ENCODE data around the gene TPM2.

TPM2 gene

DNA sequence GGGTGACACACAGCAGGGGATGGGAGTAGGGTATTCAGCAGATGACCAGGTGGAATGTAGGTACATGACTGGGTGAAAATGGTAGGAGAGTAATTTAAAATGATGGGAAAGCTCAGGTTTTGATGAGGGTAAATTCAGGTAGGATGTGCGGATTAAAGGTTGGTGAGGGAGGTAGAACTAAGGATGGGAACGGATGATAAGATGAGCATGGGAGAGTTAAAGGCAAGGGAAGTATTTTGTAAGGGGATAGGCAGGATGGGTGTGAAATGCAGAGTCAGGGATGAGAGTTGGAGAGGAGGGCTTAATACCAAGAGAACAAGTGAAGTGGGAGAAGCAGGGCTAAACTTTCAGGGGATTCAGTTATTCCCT, 40.7 kb upstream of the TPM2 start:
- H3K4me3 ChIP-seq (ENCODE audit: insufficient read depth, low read length, poor library complexity, severe bottlenecking), result peak overlapping the region; percentile 87
- H3K27me3 ChIP-seq (ENCODE audit: low read length), result no peaks in the 10 kb centered on the region
- H3K9me2 ChIP-seq (replicated peaks; ENCODE audit: insufficient read depth, low read length), result no peaks in the 10 kb centered on the region
- H4K20me1 ChIP-seq (ENCODE audit: low read depth, low read length), result no peaks in the 10 kb centered on the region; the same call in 1 of the 2 replicates
- H3K36me3 ChIP-seq (ENCODE audit: low read length), result no peaks in the 10 kb centered on the region
- peak overlapping the region; percentile 76; the same call in 1 of the 2 replicates for H3K9ac ChIP-seq (ENCODE audit: low read length)
- peak overlapping the region; percentile 95 for H3K4me2 ChIP-seq (ENCODE audit: low read depth, low read length, poor library complexity, severe bottlenecking)
- H2AFZ ChIP-seq (ENCODE audit: low read depth, low read length, severe bottlenecking), result no peak overlapping the region
- H3K79me2 ChIP-seq (ENCODE audit: insufficient read depth, low read length), result peaks cover 60% of the 10 kb centered on the region
- H3K27ac ChIP-seq (ENCODE audit: low read depth, low read length), result no peak overlapping the region
- peaks cover 10% of the 10 kb centered on the region; the same call in 1 of the 2 replicates for H3F3A ChIP-seq (ENCODE audit: insufficient read depth)
- TF ChIP-seq, protein P1, sequence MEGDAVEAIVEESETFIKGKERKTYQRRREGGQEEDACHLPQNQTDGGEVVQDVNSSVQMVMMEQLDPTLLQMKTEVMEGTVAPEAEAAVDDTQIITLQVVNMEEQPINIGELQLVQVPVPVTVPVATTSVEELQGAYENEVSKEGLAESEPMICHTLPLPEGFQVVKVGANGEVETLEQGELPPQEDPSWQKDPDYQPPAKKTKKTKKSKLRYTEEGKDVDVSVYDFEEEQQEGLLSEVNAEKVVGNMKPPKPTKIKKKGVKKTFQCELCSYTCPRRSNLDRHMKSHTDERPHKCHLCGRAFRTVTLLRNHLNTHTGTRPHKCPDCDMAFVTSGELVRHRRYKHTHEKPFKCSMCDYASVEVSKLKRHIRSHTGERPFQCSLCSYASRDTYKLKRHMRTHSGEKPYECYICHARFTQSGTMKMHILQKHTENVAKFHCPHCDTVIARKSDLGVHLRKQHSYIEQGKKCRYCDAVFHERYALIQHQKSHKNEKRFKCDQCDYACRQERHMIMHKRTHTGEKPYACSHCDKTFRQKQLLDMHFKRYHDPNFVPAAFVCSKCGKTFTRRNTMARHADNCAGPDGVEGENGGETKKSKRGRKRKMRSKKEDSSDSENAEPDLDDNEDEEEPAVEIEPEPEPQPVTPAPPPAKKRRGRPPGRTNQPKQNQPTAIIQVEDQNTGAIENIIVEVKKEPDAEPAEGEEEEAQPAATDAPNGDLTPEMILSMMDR (IDR thresholded peaks at IDR 0.05; ENCODE audit: insufficient read depth, low read length, poor library complexity, severe bottlenecking), result no peak
- no peak for TF ChIP-seq EZH2phosphoT487 (conservative IDR thresholded peaks at IDR 0.05; ENCODE audit: low read length)
- H3K9me3 ChIP-seq (ENCODE audit: insufficient read depth, low read length), result no peaks in the 10 kb centered on the region

DNA sequence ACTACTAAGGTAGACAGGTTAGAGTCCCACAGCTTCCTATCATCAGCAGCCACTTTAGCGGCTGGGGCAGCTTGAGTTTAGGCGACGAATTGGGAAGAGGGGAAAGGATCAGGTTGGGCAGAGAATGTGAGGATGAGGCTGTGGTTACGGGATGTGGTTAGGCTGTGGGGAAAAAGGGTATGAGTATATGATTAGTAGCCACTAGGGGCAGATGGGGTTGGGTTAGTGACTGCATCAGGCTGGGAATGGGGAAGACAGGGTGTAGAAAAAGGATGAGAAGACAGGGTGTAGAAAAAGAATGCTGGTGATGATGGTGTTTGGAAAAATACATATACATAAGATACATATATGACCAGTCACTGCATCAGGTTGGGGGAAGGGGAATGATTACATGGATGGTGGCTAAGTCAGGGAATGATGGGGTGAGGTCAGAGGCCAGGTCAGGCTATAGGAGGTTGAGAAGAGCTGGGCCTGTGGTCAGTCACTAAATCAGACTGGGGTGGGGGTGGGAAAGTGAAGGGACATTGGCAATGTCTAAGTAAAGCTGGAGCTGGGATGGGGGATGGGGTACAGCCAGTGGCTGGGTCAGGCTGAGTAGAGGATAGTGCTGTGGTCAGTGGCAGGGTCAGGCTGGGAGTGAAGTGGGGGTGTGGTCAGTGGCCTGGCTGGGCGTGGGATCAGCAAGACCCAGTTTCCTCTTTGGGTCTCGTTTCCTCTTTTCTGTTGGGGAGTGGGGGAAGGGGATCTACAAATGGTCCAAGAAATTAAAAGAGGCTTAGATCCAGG, 40.2 kb upstream of the TPM2 start:
- H3K27ac ChIP-seq (ENCODE audit: low read depth, low read length), result no peak overlapping the region
- H4K20me1 ChIP-seq (ENCODE audit: low read depth, low read length), result no peaks in the 10 kb centered on the region; the same call in 1 of the 2 replicates
- H3K4me2 ChIP-seq (ENCODE audit: low read depth, low read length, poor library complexity, severe bottlenecking), result peak overlapping the region; percentile 95
- H3K9me2 ChIP-seq (replicated peaks; ENCODE audit: insufficient read depth, low read length), result no peaks in the 10 kb centered on the region
- no peaks in the 10 kb centered on the region for H3K36me3 ChIP-seq (ENCODE audit: low read length)
- peak overlapping the region; percentile 9; the same call in 1 of the 2 replicates for H3K9ac ChIP-seq (ENCODE audit: low read length)
- no peak overlapping the region for H2AFZ ChIP-seq (ENCODE audit: low read depth, low read length, severe bottlenecking)
- no peaks in the 10 kb centered on the region for H3K27me3 ChIP-seq (ENCODE audit: low read length)
- H3F3A ChIP-seq (ENCODE audit: insufficient read depth), result peaks cover 10% of the 10 kb centered on the region; the same call in 1 of the 2 replicates
- peaks cover 60% of the 10 kb centered on the region for H3K79me2 ChIP-seq (ENCODE audit: insufficient read depth, low read length)
- TF ChIP-seq, protein P1 (IDR thresholded peaks at IDR 0.05; ENCODE audit: insufficient read depth, low read length, poor library complexity, severe bottlenecking), result peak; percentile 65
- no peak for TF ChIP-seq EZH2phosphoT487 (conservative IDR thresholded peaks at IDR 0.05; ENCODE audit: low read length)
- H3K9me3 ChIP-seq (ENCODE audit: insufficient read depth, low read length), result no peaks in the 10 kb centered on the region
- peak overlapping the region; percentile 87 for H3K4me3 ChIP-seq (ENCODE audit: insufficient read depth, low read length, poor library complexity, severe bottlenecking)

DNA sequence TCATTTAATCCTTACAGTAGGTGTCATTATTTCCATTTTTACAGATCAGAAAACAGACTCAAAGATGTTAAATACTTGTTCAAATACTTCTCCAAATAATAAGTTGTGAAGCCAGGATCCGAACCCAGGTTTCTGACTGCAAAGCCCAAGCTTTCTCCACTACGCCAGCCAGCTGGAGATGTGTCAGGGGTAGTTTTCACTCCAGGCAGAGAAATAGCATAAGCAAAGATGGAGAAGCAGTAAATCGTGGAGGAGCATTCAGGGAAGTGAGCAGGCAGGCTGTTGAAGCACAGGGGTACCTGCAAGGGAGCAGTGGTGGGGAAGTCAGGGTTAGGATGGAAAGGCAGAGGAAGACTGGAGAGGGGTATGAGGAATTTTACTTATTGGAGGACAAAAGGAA, 39.4 kb upstream of the TPM2 start:
- Histone ChIP-seq H3K9me3 (ENCODE audit: insufficient read depth, low read length) (no peaks in the 10 kb centered on the region), H3K9me2 (replicated peaks; ENCODE audit: insufficient read depth, low read length) (no peaks in the 10 kb centered on the region), H3K4me3 (ENCODE audit: insufficient read depth, low read length, poor library complexity, severe bottlenecking) (no peak overlapping the region), H4K20me1 (ENCODE audit: low read depth, low read length) (no peaks in the 10 kb centered on the region; the same call in 1 of the 2 replicates), H3K36me3 (ENCODE audit: low read length) (peaks cover 7% of the 10 kb centered on the region; the same call in 1 of the 2 replicates), H2AFZ (ENCODE audit: low read depth, low read length, severe bottlenecking) (no peak overlapping the region), H3F3A (ENCODE audit: insufficient read depth) (peaks cover 8% of the 10 kb centered on the region; the same call in 1 of the 2 replicates), H3K27me3 (ENCODE audit: low read length) (no peaks in the 10 kb centered on the region), H3K9ac (ENCODE audit: low read length) (peak overlapping the region; percentile 9; the same call in 1 of the 2 replicates), H3K79me2 (ENCODE audit: insufficient read depth, low read length) (peaks cover 60% of the 10 kb centered on the region), H3K27ac (ENCODE audit: low read depth, low read length) (no peak overlapping the region), H3K4me2 (ENCODE audit: low read depth, low read length, poor library complexity, severe bottlenecking) (peak overlapping the region; percentile 95)
- TF ChIP-seq, protein P1 (IDR thresholded peaks at IDR 0.05; ENCODE audit: insufficient read depth, low read length, poor library complexity, severe bottlenecking), result no peak
